Heart left ventricle (tissue), 16 donors: ENCODE data around the gene MKI67. TPM values are rescaled to one million over a fixed set of nuclear protein-coding genes. Genes with fewer than 3 reads are reported as not detected.

Experiments used
- ATAC-seq, 4 donors: fragments of 200-7000 bp; cut with Tn5 transposase; one replicate each; pipeline ENCODE4 v1.9.1; 2020 to 2022; ENCODE audit warnings: moderate library complexity in 4 of 4, mild to moderate bottlenecking in 3 of 4, moderate number of reproducible peaks in 1 of 4
- DNase-seq, 5 donors: peaks; one replicate each; pipeline ENCODE4 v3.0.0-alpha.2; 2020
- H3K27ac ChIP-seq, 12 donors: fragments of 200-600 bp; sonication (generic) in 4 of 12; one replicate each; pipeline versions ENCODE4 v1.5.0 to v1.8.0; 2016 to 2022; ENCODE audit warnings: mild to moderate bottlenecking in 2 of 12
- H3K27me3 ChIP-seq, 9 donors: fragments of 200-600 bp; sonication (generic) in 2 of 9; one replicate each; pipeline versions ENCODE4 v1.5.1 to v1.8.0; 2016 to 2022; ENCODE audit warnings: mild to moderate bottlenecking in 3 of 9
- H3K36me3 ChIP-seq, 9 donors: fragments of 200-600 bp; sonication (generic) in 2 of 9; one replicate each; pipeline versions ENCODE4 v1.5.0 to v1.8.0; 2018 to 2022; ENCODE audit warnings: mild to moderate bottlenecking in 2 of 9
- H3K4me1 ChIP-seq, 12 donors: fragments of 200-600 bp; sonication (generic) in 4 of 12; one replicate each; pipeline versions ENCODE4 v1.5.0 to v1.8.0; 2016 to 2022; ENCODE audit warnings: mild to moderate bottlenecking in 3 of 12
- H3K4me3 ChIP-seq, 12 donors: fragments of 200-600 bp; sonication (generic) in 4 of 12; one replicate each; pipeline versions ENCODE4 v1.5.0 to v1.8.0; 2017 to 2022; ENCODE audit warnings: mild to moderate bottlenecking in 9 of 12, moderate library complexity in 4 of 12
- H3K9me3 ChIP-seq, 12 donors: fragments of 200-600 bp; sonication (generic) in 4 of 12; one replicate each; pipeline versions ENCODE4 v1.5.0 to v1.8.0; 2016 to 2022; ENCODE audit warnings: mild to moderate bottlenecking in 1 of 12
- CTCF ChIP-seq, 12 donors: fragments of 200-600 bp; sonication (generic) in 4 of 12; IDR thresholded peaks; one replicate each; pipeline versions ENCODE4 v1.5.0 to v1.8.0; 2018 to 2022; ENCODE audit warnings: antibody characterized with exemption in 12 of 12, mild to moderate bottlenecking in 5 of 12
- POLR2A ChIP-seq, 2 donors: fragments of 450-650 bp; IDR thresholded peaks; one replicate each; pipeline ENCODE4 v1.6.1; 2017; ENCODE audit warnings: antibody characterized with exemption in 2 of 2, mild to moderate bottlenecking in 2 of 2, moderate library complexity in 2 of 2
- WGBS, 4 donors: extraction: QIAGEN DNeasy Blood & Tissue Kit in 2 of 4; methylation state at CpG; one replicate each; pipeline versions ENCODE4 v1.1.5 to v1.1.7; 2013 to 2018; 5-methylcytosine and 5-hydroxymethylcytosine counted together
- intact Hi-C, 10 donors: fragments of 100-400 bp; cut with DNase I; formaldehyde crosslinking; loops; one replicate each; pipeline versions ENCODE4 v1.11.1 to v1.14.2; 2022
- polyA plus RNA-seq, 2 donors: library from polyadenylated mRNA; stranded (reverse); fragments of 200-250 nt; gene quantifications; one replicate each; pipeline ENCODE4 v1.2.3, GENCODE V29; 2013
- total RNA-seq, 9 donors: library from RNA; depleted of rRNA in 2 of 9; stranded (reverse); fragments of >200 nt in 2 of 9; fragmentation: NEBNext Ultra II Directional in 3 of 9; extraction: Animal tissue kit (Norgen Biotek cat#: 25700) in 3 of 9; gene quantifications; one replicate each; pipeline versions ENCODE4 v1.1.0 to v1.2.4, GENCODE V29; 2016 to 2023
- donor health status: ischemic (EF 13 %, LVEDD 7.1; RV severe dilation, severe dysfunction).
- donor health status: healthy with polysubstance abuse.
- donor health status: DM: no; HTN: yes; CAD: no.
- donor health status: DM: no; HTN: no; CAD: no.
- donor health status: ischemic (EF 25% LVEDD 6.9; RV normal size, moderate dysfunction).
- donor health status: ischemic (EF 25% LVEDD 5.7; RV mildly dilated, moderate dysfunction).
- donor health status: healthy.
- donor health status: DM: yes; HTN: yes; CAD: no.
- donor health status: ischemic (EF 35%, LVEDD 5.7; RV mildly dilated, moderate dysfunction).
- donor health status: nonischemic (EF 11% LVEDD 7.7; RV severe dilation, severe dysfunction).
- donor health status: DM: yes; HTN: yes; CAD: no.
- donor health status: PGD.
- donor health status: ischemic (EF 29% LVEDD 5.4; RV normal size, mild dysfunction).
- donor health status: nonischemic (EF 23%, LVEDD 6.1; RV moderate dilation, normal function).

The MKI67 gene
- total and polyA plus RNA-seq, 11 donors, result 0.04 to 27.9 (median 0.52) TPM

- intact Hi-C loops, result no loop called here
- ATAC-seq, result no peak
- H3K27me3 ChIP-seq, result peaks cover 0 to 30% (median 5%) of the 10 kb centered on the region in 9 donors
- H3K4me1 ChIP-seq, result no peaks in the 10 kb centered on the region
- no peaks in the 10 kb centered on the region for H3K9me3 ChIP-seq
- 69 to 83% (median 73%) methylated on average over 2 of the region's 2 CpGs for WGBS, 4 donors
- H3K4me3 ChIP-seq, result no peak overlapping the region
- no peak for TF ChIP-seq POLR2A (IDR thresholded peaks at IDR 0.05)
- TF ChIP-seq CTCF (IDR thresholded peaks at IDR 0.05), result no peak
- H3K36me3 ChIP-seq, result no peaks in the 10 kb centered on the region
- no peak for DNase-seq
- no peak overlapping the region for H3K27ac ChIP-seq
These were observed 39.9 kb upstream of the MKI67 start for GRCh38 chr10:128166151-128166550.

GRCh38 chr10:128165536-128165935 lies 39.3 kb upstream of the MKI67 start:
- Histone ChIP-seq H3K27me3 (peaks cover 0 to 30% (median 5%) of the 10 kb centered on the region in 9 donors), H3K4me3 (no peak overlapping the region), H3K9me3 (no peaks in the 10 kb centered on the region), H3K27ac (no peak overlapping the region), H3K36me3 (no peaks in the 10 kb centered on the region), H3K4me1 (peaks cover 0 to 3% (median 0%) of the 10 kb centered on the region in 12 donors)
- WGBS, 4 donors, result 75 to 80% (median 77%) methylated on average over 6 of the region's 6 CpGs
- DNase-seq (no peak), ATAC-seq (no peak)
- intact Hi-C loops, result no loop called here
- TF ChIP-seq POLR2A (IDR thresholded peaks at IDR 0.05) (no peak), CTCF (IDR thresholded peaks at IDR 0.05) (no peak)

- 78 to 85% (median 80%) methylated on average over 5 of the region's 5 CpGs for WGBS, 4 donors
- no peaks in the 10 kb centered on the region for H3K9me3 ChIP-seq
- peaks cover 0 to 9% (median 0%) of the 10 kb centered on the region in 12 donors for H3K4me1 ChIP-seq
- TF ChIP-seq CTCF (IDR thresholded peaks at IDR 0.05) (no peak), POLR2A (IDR thresholded peaks at IDR 0.05) (no peak)
- ATAC-seq, result no peak
- peaks cover 0 to 16% (median 4%) of the 10 kb centered on the region in 9 donors for H3K27me3 ChIP-seq
- H3K36me3 ChIP-seq, result no peaks in the 10 kb centered on the region
- DNase-seq, result no peak
- H3K4me3 ChIP-seq, result no peak overlapping the region
- no peak overlapping the region for H3K27ac ChIP-seq
- intact Hi-C loops, result no loop called here
These were observed 37.5 kb upstream of the MKI67 start for GRCh38 chr10:128163701-128164100.

- WGBS, 4 donors, result 83 to 85% (median 84%) methylated on average over 7 of the region's 7 CpGs
- ATAC-seq, result no peak
- TF ChIP-seq POLR2A (IDR thresholded peaks at IDR 0.05) (no peak), CTCF (IDR thresholded peaks at IDR 0.05) (no peak)
- H3K4me3 ChIP-seq, result no peak overlapping the region
- peaks cover 0 to 20% (median 4%) of the 10 kb centered on the region in 9 donors for H3K27me3 ChIP-seq
- peaks cover 0 to 9% (median 0%) of the 10 kb centered on the region in 12 donors for H3K4me1 ChIP-seq
- no peaks in the 10 kb centered on the region for H3K9me3 ChIP-seq
- H3K36me3 ChIP-seq, result no peaks in the 10 kb centered on the region
- intact Hi-C loops, result no loop called here
- H3K27ac ChIP-seq, result no peak overlapping the region
- DNase-seq, result no peak
These were observed 34.8 kb upstream of the MKI67 start for GRCh38 chr10:128161031-128161430.
